Astrocyte (in vitro differentiated cells and primary cell): ENCODE measurements around the gene LY6G5B. TPM values are rescaled to one million over a fixed set of nuclear protein-coding genes. Genes with fewer than 3 reads are reported as not detected.

Experiments
- DNase-seq: peaks from one replicate; pipeline ENCODE4 v3.0.0-alpha.2; 2010; ENCODE audit warnings: low read depth
- FAIRE-seq: peaks from 2 replicates; lab custom pipeline; 2011; peaks lifted over from hg19 to GRCh38; lab: Jason Lieb, UNC
- H2AFZ ChIP-seq: 2 replicates; pipeline ENCODE4 v1.6.0; 2012; ENCODE audit warnings: low read depth, low read length, inconsistent platforms
- H3K27ac ChIP-seq: 2 replicates; pipeline ENCODE4 v1.5.1; 2011; ENCODE audit warnings: low read depth, low read length, inconsistent platforms
- H3K27me3 ChIP-seq: 2 replicates; pipeline ENCODE4 v1.6.0; 2011; ENCODE audit warnings: low read length, inconsistent platforms; ENCODE audit not compliant: insufficient read depth
- H3K36me3 ChIP-seq: 2 replicates; pipeline ENCODE4 v1.5.1; 2011; ENCODE audit warnings: low read length, inconsistent platforms; ENCODE audit not compliant: insufficient read depth
- H3K4me1 ChIP-seq: 2 replicates; pipeline ENCODE4 v1.5.1; 2011; ENCODE audit warnings: low read length, inconsistent platforms; ENCODE audit not compliant: insufficient read depth
- H3K4me2 ChIP-seq: 2 replicates; pipeline ENCODE4 v1.6.0; 2012; ENCODE audit warnings: low read length, inconsistent platforms
- H3K4me3 ChIP-seq: 2 replicates; pipeline ENCODE4 v1.5.1; 2011; ENCODE audit warnings: low read depth, mild to moderate bottlenecking, low read length, inconsistent platforms; ENCODE audit not compliant: insufficient read depth
- H3K79me2 ChIP-seq: 2 replicates; pipeline ENCODE4 v1.6.0; 2012; ENCODE audit warnings: mild to moderate bottlenecking, low read length, inconsistent platforms; ENCODE audit not compliant: insufficient read depth
- H3K9ac ChIP-seq: 2 replicates; pipeline ENCODE4 v1.6.0; 2012; ENCODE audit warnings: mild to moderate bottlenecking, low read length, inconsistent platforms
- H3K9me3 ChIP-seq: 2 replicates; pipeline ENCODE4 v1.5.1; 2012; ENCODE audit warnings: low read depth, mild to moderate bottlenecking, low read length, inconsistent platforms; ENCODE audit not compliant: insufficient read depth
- H4K20me1 ChIP-seq: 2 replicates; pipeline ENCODE4 v1.6.0; 2012; ENCODE audit warnings: low read length, inconsistent platforms; ENCODE audit not compliant: insufficient read depth
- H3K27ac Mint-ChIP-seq: one replicate; pipeline ENCODE4 v1.8.0; 2021; ENCODE audit warnings: mild to moderate bottlenecking, mixed read lengths; ENCODE audit not compliant: unreplicated experiment
- H3K27me3 Mint-ChIP-seq: one replicate; pipeline ENCODE4 v1.8.0; 2021; ENCODE audit warnings: low read depth, mixed read lengths; ENCODE audit not compliant: unreplicated experiment
- H3K36me3 Mint-ChIP-seq: one replicate; pipeline ENCODE4 v1.8.0; 2021; ENCODE audit warnings: low read depth, mixed read lengths; ENCODE audit not compliant: unreplicated experiment
- H3K4me1 Mint-ChIP-seq: one replicate; pipeline ENCODE4 v1.8.0; 2021; ENCODE audit warnings: low read depth, mixed read lengths; ENCODE audit not compliant: unreplicated experiment
- H3K4me3 Mint-ChIP-seq: one replicate; pipeline ENCODE4 v1.8.0; 2021; ENCODE audit warnings: mild to moderate bottlenecking, moderate library complexity, mixed read lengths; ENCODE audit not compliant: unreplicated experiment
- H3K9me3 Mint-ChIP-seq: one replicate; pipeline ENCODE4 v1.8.0; 2021; ENCODE audit warnings: mild to moderate bottlenecking, mixed read lengths; ENCODE audit not compliant: unreplicated experiment
- EZH2 ChIP-seq: IDR thresholded peaks from 2 replicates; pipeline ENCODE4 v1.6.1; 2012; ENCODE audit warnings: mild to moderate bottlenecking, low read length, inconsistent platforms; ENCODE audit not compliant: insufficient read depth
- total RNA-seq: library from RNA; stranded (reverse); gene quantifications from 2 replicates; pipeline ENCODE4 v1.2.1, GENCODE V29; 2021
- TF ChIP-seq, protein P1 (sequence below): IDR thresholded peaks from 2 replicates; pipeline ENCODE4 v1.5.1; 2011; ENCODE audit warnings: low read depth, mild to moderate bottlenecking, inconsistent platforms, low read length, moderate library complexity; ENCODE audit not compliant: insufficient read depth

The LY6G5B gene
- total RNA-seq, 1 donor from 2014 or later, result 20.3 TPM

- FAIRE-seq (no peak), DNase-seq (no peak)
- H3K36me3 Mint-ChIP-seq, result peaks cover 23% of the 10 kb centered on the region
- no peaks in the 10 kb centered on the region for H3K9me3 Mint-ChIP-seq
- Histone ChIP-seq H3K27ac (no peak within 1 kb of the TSS), H3K9ac (no peak within 1 kb of the TSS), H3K9me3 (no peaks in the 10 kb centered on the region), H3K4me1 (peaks cover 42% of the 10 kb centered on the region), H3K79me2 (peaks cover 72% of the 10 kb centered on the region), H3K4me2 (no peak within 1 kb of the TSS), H3K4me3 (no peak within 1 kb of the TSS), H4K20me1 (peaks cover 36% of the 10 kb centered on the region), H3K27me3 (no peaks in the 10 kb centered on the region), H2AFZ (no peak within 1 kb of the TSS), H3K36me3 (no peaks in the 10 kb centered on the region)
- TF ChIP-seq, protein P1, sequence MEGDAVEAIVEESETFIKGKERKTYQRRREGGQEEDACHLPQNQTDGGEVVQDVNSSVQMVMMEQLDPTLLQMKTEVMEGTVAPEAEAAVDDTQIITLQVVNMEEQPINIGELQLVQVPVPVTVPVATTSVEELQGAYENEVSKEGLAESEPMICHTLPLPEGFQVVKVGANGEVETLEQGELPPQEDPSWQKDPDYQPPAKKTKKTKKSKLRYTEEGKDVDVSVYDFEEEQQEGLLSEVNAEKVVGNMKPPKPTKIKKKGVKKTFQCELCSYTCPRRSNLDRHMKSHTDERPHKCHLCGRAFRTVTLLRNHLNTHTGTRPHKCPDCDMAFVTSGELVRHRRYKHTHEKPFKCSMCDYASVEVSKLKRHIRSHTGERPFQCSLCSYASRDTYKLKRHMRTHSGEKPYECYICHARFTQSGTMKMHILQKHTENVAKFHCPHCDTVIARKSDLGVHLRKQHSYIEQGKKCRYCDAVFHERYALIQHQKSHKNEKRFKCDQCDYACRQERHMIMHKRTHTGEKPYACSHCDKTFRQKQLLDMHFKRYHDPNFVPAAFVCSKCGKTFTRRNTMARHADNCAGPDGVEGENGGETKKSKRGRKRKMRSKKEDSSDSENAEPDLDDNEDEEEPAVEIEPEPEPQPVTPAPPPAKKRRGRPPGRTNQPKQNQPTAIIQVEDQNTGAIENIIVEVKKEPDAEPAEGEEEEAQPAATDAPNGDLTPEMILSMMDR, result no peak
- no peak for TF ChIP-seq EZH2
- no peaks in the 10 kb centered on the region for H3K27me3 Mint-ChIP-seq
- H3K4me1 Mint-ChIP-seq, result peaks cover 20% of the 10 kb centered on the region
- peak within 1 kb of the TSS; percentile 57 for H3K4me3 Mint-ChIP-seq
- no peak within 1 kb of the TSS for H3K27ac Mint-ChIP-seq
Observed at GRCh38 chr6:31655349-31656237, 14.2 kb upstream of the LY6G5B start, which contains the start of gene APOM. Gene APOM (plus strand): TSS chr6:31655894. CDS start chr6:31655967, 73 bp downstream.

DNA sequence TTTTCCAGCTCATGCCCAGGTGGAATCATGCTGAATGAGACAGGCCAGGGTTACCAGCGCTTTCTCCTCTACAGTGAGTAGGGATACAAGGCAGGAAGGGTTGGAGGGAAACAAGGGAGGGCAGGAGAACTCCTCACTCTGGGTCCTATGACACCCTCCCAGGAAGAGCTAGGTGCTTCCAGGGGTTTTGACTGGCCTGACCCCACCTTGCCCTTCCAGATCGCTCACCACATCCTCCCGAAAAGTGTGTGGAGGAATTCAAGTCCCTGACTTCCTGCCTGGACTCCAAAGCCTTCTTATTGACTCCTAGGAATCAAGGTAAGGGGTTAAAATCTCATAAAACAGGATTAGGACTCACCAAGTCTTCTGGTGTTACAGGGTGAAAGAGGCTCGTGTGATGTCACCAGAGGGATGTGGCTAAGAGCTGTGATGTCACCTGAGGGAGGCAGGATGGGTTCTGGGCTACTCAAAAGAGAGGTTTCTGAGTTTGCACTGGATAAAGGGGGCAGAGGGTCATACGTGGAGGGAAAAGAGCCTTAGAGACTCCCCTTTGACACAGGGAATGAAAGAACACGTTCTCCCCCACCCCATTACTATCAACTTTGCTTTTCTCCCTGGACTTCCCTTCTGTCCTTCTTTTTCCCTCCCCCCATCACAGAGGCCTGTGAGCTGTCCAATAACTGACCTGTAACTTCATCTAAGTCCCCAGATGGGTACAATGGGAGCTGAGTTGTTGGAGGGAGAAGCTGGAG, 12.2 kb upstream of the LY6G5B start:
- peak overlapping the region; percentile 79 for H3K4me3 Mint-ChIP-seq
- Histone ChIP-seq H3K4me2 (peak overlapping the region; percentile 99), H3K36me3 (peaks cover 5% of the 10 kb centered on the region), H3K9ac (no peak overlapping the region), H4K20me1 (peaks cover 32% of the 10 kb centered on the region), H3K4me3 (no peak overlapping the region), H3K4me1 (peaks cover 35% of the 10 kb centered on the region), H3K27me3 (no peaks in the 10 kb centered on the region), H2AFZ (no peak overlapping the region), H3K79me2 (peaks cover 73% of the 10 kb centered on the region), H3K9me3 (no peaks in the 10 kb centered on the region), H3K27ac (no peak overlapping the region)
- H3K4me1 Mint-ChIP-seq, result peaks cover 14% of the 10 kb centered on the region
- H3K9me3 Mint-ChIP-seq, result no peaks in the 10 kb centered on the region
- no peak overlapping the region for H3K27ac Mint-ChIP-seq
- H3K36me3 Mint-ChIP-seq, result peaks cover 23% of the 10 kb centered on the region
- no peaks in the 10 kb centered on the region for H3K27me3 Mint-ChIP-seq
- no peak for DNase-seq
- no peak for TF ChIP-seq EZH2
- TF ChIP-seq, protein P1, result no peak
- no peak for FAIRE-seq
